AG04450 (cell line): ENCODE measurements around the gene C9orf72. TPM values are rescaled to one million over a fixed set of nuclear protein-coding genes. Genes with fewer than 3 reads are reported as not detected.
A peak's percentile ranks its signal among the peaks of the same experiment; 100 is the strongest.

Experiments used
- CTCF ChIA-PET: fragments of 300-600, 350-600 bp; formaldehyde crosslinking; extraction: SDS; loops from one replicate; lab custom pipeline; 2022; ENCODE audit warnings: antibody characterized with exemption, inconsistent platforms; lab: Charles Lee
- POLR2A ChIA-PET: fragments of 350-600 bp; formaldehyde crosslinking; extraction: SDS; loops from one replicate; lab custom pipeline; 2021; ENCODE audit warnings: antibody characterized with exemption, inconsistent platforms; lab: Yijun Ruan, JAX
- DNase-seq: peaks from one replicate; pipeline ENCODE4 v3.0.0-alpha.2; 2011; ENCODE audit warnings: low read depth, low spot score
- H3K27ac ChIP-seq: one replicate; pipeline ENCODE4 v1.5.1; 2012; ENCODE audit warnings: low read depth, low read length, control low read depth
- H3K27me3 ChIP-seq: one replicate; pipeline ENCODE4 v1.6.0; 2012; ENCODE audit warnings: low read length; ENCODE audit not compliant: control insufficient read depth, insufficient read depth
- H3K4me3 ChIP-seq: 2 replicates; pipeline ENCODE4 v1.5.1; 2011; ENCODE audit warnings: mild to moderate bottlenecking, low read depth, low read length, control low read depth
- H3K9me3 ChIP-seq: 2 replicates; pipeline ENCODE4 v1.5.1; 2012; ENCODE audit warnings: low read length; ENCODE audit not compliant: control insufficient read depth, insufficient read depth
- polyA plus RNA-seq: library from polyadenylated mRNA; depleted of rRNA; stranded (reverse); fragments of >200 nt; gene quantifications from 2 replicates; pipeline ENCODE4 v1.2.3, GENCODE V29; 2011
- TF ChIP-seq, protein P1 (sequence below): IDR thresholded peaks from 2 replicates; pipeline ENCODE4 v1.5.1; 2011; ENCODE audit warnings: low read depth, low read length, control low read depth, inconsistent platforms

C9orf72 gene
- polyA plus RNA-seq, 1 experiment: 4.6 TPM

DNA sequence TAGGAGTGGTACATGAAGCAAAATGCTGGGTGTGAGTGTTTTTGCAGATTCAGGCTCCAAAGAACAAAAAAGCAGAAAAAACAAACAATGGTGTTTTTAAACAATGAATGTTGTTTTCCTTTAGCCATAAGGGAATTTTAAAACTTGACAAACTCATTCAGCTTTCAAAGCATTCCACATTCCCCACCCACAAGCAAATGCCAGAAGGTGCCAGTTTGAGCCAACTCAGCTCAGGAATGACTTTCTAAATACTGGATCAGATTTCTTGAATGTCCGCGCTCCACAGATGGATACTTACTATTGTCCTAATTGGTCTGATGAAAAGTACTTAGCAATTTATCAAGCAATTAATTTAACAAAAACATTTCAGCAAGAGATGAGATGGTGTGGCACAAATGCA, 30.8 kb downstream of the C9orf72 start:
- Histone ChIP-seq H3K9me3 (no peaks in the 10 kb centered on the region), H3K27me3 (no peaks in the 10 kb centered on the region), H3K27ac (no peak overlapping the region), H3K4me3 (no peak overlapping the region)
- TF ChIP-seq, protein P1, sequence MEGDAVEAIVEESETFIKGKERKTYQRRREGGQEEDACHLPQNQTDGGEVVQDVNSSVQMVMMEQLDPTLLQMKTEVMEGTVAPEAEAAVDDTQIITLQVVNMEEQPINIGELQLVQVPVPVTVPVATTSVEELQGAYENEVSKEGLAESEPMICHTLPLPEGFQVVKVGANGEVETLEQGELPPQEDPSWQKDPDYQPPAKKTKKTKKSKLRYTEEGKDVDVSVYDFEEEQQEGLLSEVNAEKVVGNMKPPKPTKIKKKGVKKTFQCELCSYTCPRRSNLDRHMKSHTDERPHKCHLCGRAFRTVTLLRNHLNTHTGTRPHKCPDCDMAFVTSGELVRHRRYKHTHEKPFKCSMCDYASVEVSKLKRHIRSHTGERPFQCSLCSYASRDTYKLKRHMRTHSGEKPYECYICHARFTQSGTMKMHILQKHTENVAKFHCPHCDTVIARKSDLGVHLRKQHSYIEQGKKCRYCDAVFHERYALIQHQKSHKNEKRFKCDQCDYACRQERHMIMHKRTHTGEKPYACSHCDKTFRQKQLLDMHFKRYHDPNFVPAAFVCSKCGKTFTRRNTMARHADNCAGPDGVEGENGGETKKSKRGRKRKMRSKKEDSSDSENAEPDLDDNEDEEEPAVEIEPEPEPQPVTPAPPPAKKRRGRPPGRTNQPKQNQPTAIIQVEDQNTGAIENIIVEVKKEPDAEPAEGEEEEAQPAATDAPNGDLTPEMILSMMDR: no peak
- ChIA-PET POLR2A (no interaction called here), CTCF (interaction anchor here (0.8 to 12.8 kb wide), 3 partner anchors 13 to 210 kb away, joined by 3 to 211 read pairs (median 9); partner anchors contain the start of gene MOB3B)
- DNase-seq: no peak

DNA sequence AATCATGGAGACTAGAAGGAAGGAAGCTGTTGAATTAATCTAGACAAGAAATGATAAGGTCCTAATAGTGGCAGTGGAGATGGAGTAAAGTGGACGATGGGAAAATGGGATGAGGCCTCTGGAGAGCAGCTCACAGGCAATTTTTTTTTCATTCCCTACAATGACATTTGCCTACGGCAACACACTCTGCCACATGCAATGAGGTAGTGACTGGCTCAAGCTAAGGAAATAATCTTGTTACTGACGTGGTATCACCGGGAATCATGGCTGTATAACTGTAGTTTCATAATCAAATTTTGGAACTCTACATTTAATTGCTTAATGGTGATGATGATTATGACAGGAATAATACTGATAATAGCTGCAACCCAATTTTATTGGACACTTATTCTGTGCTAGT, 31.5 kb downstream of the C9orf72 start:
- CTCF ChIA-PET: interaction anchor here (1.3 to 12.8 kb wide), 2 partner anchors 12 to 209 kb away, joined by 9 to 211 read pairs; partner anchors contain the start of gene MOB3B
- H3K4me3 ChIP-seq: no peak overlapping the region
- no peaks in the 10 kb centered on the region for H3K27me3 ChIP-seq
- no peak for DNase-seq
- no peak overlapping the region for H3K27ac ChIP-seq
- POLR2A ChIA-PET: no interaction called here
- TF ChIP-seq, protein P1: no peak
- H3K9me3 ChIP-seq: no peaks in the 10 kb centered on the region

DNA sequence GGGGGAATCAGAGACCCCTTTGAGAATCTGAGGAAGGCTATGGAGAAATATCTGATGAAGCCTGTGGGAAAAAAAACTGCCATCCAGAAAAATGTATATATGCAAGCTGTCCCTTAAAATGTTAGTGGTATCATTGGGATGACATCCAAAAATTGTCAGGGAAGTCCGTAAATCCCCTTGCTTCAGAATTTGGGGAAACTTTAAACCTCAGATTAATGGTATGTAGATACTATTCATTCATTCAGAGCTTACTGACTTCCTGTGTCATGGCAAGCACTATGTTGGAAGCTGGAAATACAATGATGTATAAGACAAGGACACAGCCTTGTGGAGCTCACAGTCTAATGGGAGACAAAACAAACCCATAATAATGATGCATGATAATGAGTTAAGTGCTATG, 32.8 kb downstream of the C9orf72 start:
- H3K27me3 ChIP-seq: no peaks in the 10 kb centered on the region
- H3K4me3 ChIP-seq: no peak overlapping the region
- CTCF ChIA-PET: interaction anchor here (12.8 kb wide), 1 partner anchor 208 kb away, joined by 211 read pairs; no protein-coding TSS in a partner anchor
- H3K9me3 ChIP-seq: no peaks in the 10 kb centered on the region
- H3K27ac ChIP-seq: peak overlapping the region; percentile 80
- POLR2A ChIA-PET: interaction anchor here (0.6 kb wide), 1 partner anchor 8 kb away, joined by 4 read pairs; no protein-coding TSS in a partner anchor
- TF ChIP-seq, protein P1: no peak
- no peak for DNase-seq

DNA sequence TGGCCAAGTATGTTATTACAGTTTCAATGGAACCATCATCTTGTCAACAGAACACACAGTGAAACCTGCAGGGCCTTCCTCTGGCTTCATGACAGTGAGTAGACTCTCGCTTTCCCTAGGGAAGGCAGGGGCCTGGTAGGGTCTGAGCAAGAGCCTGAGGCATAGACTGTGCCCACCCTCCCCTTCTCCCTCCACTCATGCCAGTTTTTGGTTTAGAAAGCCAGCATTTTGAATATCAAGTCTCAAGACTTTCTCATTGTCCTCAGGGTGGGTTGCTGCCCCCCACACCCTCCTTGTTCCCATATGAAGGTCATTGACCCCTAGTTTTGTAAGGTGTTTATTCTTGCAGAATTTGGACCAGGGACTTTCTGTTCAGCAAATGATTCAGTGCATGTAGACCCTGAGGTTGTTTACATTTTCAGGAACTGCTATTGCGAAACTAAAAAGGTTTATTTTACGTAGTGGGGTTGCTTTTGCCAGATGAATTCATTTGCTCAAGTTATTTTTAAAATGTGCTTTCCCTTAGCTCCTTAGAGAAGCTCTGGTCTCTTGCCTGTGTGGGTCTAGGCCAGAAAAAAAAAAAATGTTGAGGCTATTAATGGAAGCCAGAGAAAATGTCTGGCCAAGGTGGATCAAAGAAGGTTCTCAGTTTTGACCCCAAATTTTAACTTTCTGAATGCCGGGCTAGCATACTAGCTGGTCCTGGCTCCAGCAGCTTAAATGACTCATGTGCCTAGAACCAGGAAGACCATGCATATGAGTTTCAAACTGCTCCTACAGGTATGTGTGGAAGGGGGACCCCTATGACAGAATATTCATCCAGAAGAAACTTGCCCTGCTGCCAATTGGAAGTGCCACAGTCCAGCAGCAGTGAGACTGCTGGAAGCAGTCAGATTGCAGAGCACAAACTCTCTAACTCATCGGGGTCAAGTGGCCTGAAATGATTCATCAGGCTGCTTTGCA, 33.5 kb downstream of the C9orf72 start:
- peak; percentile 51 for DNase-seq
- Histone ChIP-seq H3K27ac (peak overlapping the region; percentile 80), H3K27me3 (no peaks in the 10 kb centered on the region), H3K9me3 (no peaks in the 10 kb centered on the region), H3K4me3 (no peak overlapping the region)
- CTCF ChIA-PET: interaction anchor here (0.7 to 12.8 kb wide), 4 partner anchors 8 to 207 kb away, joined by 3 to 211 read pairs (median 10); partner anchors contain the start of gene MOB3B
- POLR2A ChIA-PET: interaction anchor here (0.6 kb wide), 1 partner anchor 9 kb away, joined by 4 read pairs; no protein-coding TSS in a partner anchor
- TF ChIP-seq, protein P1: no peak
